IMR-90 (cell line): ENCODE measurements around the gene EXOG. TPM values are rescaled to one million over a fixed set of nuclear protein-coding genes. Genes with fewer than 3 reads are reported as not detected.

Experiments used
- ATAC-seq: fragments of 200-7000 bp; cut with Tn5 transposase; 2 replicates; pipeline ENCODE4 v1.9.1; 2020; ENCODE audit warnings: low read depth, mild to moderate bottlenecking, moderate library complexity
- BruUV-seq: library from RNA; stranded (reverse); fragments of 400-500 nt; replicated peaks from 2 replicates; lab custom pipeline; 2021; lab: Mats Ljungman, UMichigan
- CTCF ChIA-PET: fragments of 300-600 bp; formaldehyde crosslinking; extraction: SDS; loops from one replicate; lab custom pipeline; 2021; ENCODE audit warnings: antibody characterized with exemption; lab: Yijun Ruan, JAX
- POLR2A ChIA-PET: fragments of 300-600 bp; sonication (Branson Sonifier 250); formaldehyde crosslinking; loops from one replicate; lab custom pipeline; 2022; ENCODE audit warnings: antibody characterized with exemption; ENCODE audit not compliant: unreplicated experiment; lab: Charles Lee
- DNase-seq: peaks from one replicate; pipeline ENCODE4 v3.0.0; 2013
- H2AFZ ChIP-seq: replicated peaks from 2 replicates; pipeline ENCODE3; 2013; ENCODE audit warnings: low read length, mild to moderate bottlenecking; ENCODE audit not compliant: poor library complexity
- H2AK5ac ChIP-seq: 2 replicates; pipeline ENCODE4 v1.6.1; 2013; ENCODE audit warnings: low read depth, low read length, inconsistent platforms
- H2AK9ac ChIP-seq: replicated peaks from 2 replicates; pipeline ENCODE3; 2013; ENCODE audit warnings: mild to moderate bottlenecking, low read depth, low read length, moderate library complexity; ENCODE audit not compliant: poor library complexity
- H2BK120ac ChIP-seq: 2 replicates; pipeline ENCODE4 v1.6.1; 2013; ENCODE audit warnings: low read depth, low read length, inconsistent platforms
- H2BK15ac ChIP-seq: 3 replicates; pipeline ENCODE4 v1.6.1; 2013; ENCODE audit warnings: low read depth, low read length, inconsistent platforms
- H2BK20ac ChIP-seq: 2 replicates; pipeline ENCODE4 v1.6.1; 2013; ENCODE audit warnings: low read depth, mild to moderate bottlenecking, inconsistent platforms, low read length, moderate library complexity
- H2BK5ac ChIP-seq: 2 replicates; pipeline ENCODE4 v1.6.1; 2013; ENCODE audit warnings: mild to moderate bottlenecking, low read depth, low read length, inconsistent platforms; ENCODE audit not compliant: poor library complexity, severe bottlenecking
- H3K14ac ChIP-seq: replicated peaks from 2 replicates; pipeline ENCODE4 v1.6.1; 2013; ENCODE audit warnings: low read depth, low read length, inconsistent platforms
- H3K18ac ChIP-seq: 2 replicates; pipeline ENCODE4 v1.6.1; 2013; ENCODE audit warnings: low read depth, low read length, control low read depth
- H3K23ac ChIP-seq: 2 replicates; pipeline ENCODE4 v1.6.1; 2013; ENCODE audit warnings: low read depth, low read length, inconsistent platforms
- H3K27ac ChIP-seq: 2 replicates; pipeline ENCODE4 v1.5.1; 2013; ENCODE audit warnings: mild to moderate bottlenecking, control low read depth, low read length; ENCODE audit not compliant: insufficient read depth
- H3K27me3 ChIP-seq: 2 replicates; pipeline ENCODE4 v1.6.1; 2013; ENCODE audit warnings: low read length; ENCODE audit not compliant: control insufficient read depth, insufficient read depth
- H3K36me3 ChIP-seq: 2 replicates; pipeline ENCODE4 v1.6.1; 2013; ENCODE audit warnings: low read length, mixed read lengths; ENCODE audit not compliant: control insufficient read depth, insufficient read depth
- H3K4ac ChIP-seq: 2 replicates; pipeline ENCODE4 v1.6.1; 2013; ENCODE audit warnings: low read depth, low read length, inconsistent platforms
- H3K4me1 ChIP-seq: 2 replicates; pipeline ENCODE4 v1.6.1; 2013; ENCODE audit warnings: low read length, mixed read lengths; ENCODE audit not compliant: control insufficient read depth, insufficient read depth
- H3K4me2 ChIP-seq: 2 replicates; pipeline ENCODE4 v1.6.1; 2013; ENCODE audit warnings: low read depth, mild to moderate bottlenecking, control low read depth, low read length, moderate library complexity
- H3K4me3 ChIP-seq: 2 replicates; pipeline ENCODE4 v1.5.1; 2013; ENCODE audit warnings: low read depth, mild to moderate bottlenecking, control low read depth, low read length, moderate library complexity; ENCODE audit not compliant: insufficient read depth
- H3K56ac ChIP-seq: 2 replicates; pipeline ENCODE4 v1.6.1; 2013; ENCODE audit warnings: low read length, inconsistent platforms; ENCODE audit not compliant: insufficient read depth; ENCODE audit errors: extremely low read depth
- H3K79me1 ChIP-seq, 2 experiments: 2 replicates each; pipeline ENCODE4 v1.6.1; 2013; ENCODE audit warnings: low read length in 2 of 2, inconsistent platforms in 1 of 2, low read depth in 1 of 2
- H3K9ac ChIP-seq: 2 replicates; pipeline ENCODE4 v1.6.1; 2013; ENCODE audit warnings: low read depth, low read length, control low read depth
- H3K9me1 ChIP-seq: 2 replicates; pipeline ENCODE4 v1.6.1; 2013; ENCODE audit warnings: low read length, inconsistent platforms; ENCODE audit not compliant: insufficient read depth
- H3K9me3 ChIP-seq: 2 replicates; pipeline ENCODE4 v1.6.1; 2013; ENCODE audit warnings: low read length; ENCODE audit not compliant: control insufficient read depth, insufficient read depth
- H4K20me1 ChIP-seq: 2 replicates; pipeline ENCODE4 v1.6.1; 2013; ENCODE audit warnings: low read length, inconsistent platforms; ENCODE audit not compliant: insufficient read depth
- H4K5ac ChIP-seq: 2 replicates; pipeline ENCODE4 v1.6.1; 2013; ENCODE audit warnings: mild to moderate bottlenecking, low read depth, low read length, control low read depth
- H4K8ac ChIP-seq, 2 experiments: 2 replicates each; pipeline ENCODE4 v1.6.1; 2013; ENCODE audit warnings: low read depth in 2 of 2, low read length in 2 of 2, control low read depth in 1 of 2, inconsistent platforms in 1 of 2
- H4K91ac ChIP-seq: 2 replicates; pipeline ENCODE4 v1.6.1; 2013; ENCODE audit warnings: low read depth, low read length, inconsistent platforms; ENCODE audit not compliant: insufficient read depth
- CEBPB ChIP-seq: IDR thresholded peaks from 2 replicates; pipeline ENCODE4 v1.6.1; 2012; ENCODE audit warnings: low read depth, low read length, improper control_type of control experiment
- CHD1 ChIP-seq: IDR thresholded peaks from 2 replicates; pipeline ENCODE4 v1.6.1; 2012; ENCODE audit warnings: low read depth, low read length, improper control_type of control experiment
- CTCF ChIP-seq: conservative IDR thresholded peaks from 2 replicates; pipeline ENCODE4 v1.5.1; 2012; ENCODE audit warnings: mild to moderate bottlenecking, low read depth, low read length, improper control_type of control experiment
- FOS ChIP-seq: fragments of 150-350 bp; IDR thresholded peaks from 2 replicates; pipeline ENCODE4 v1.6.1; 2016; ENCODE audit warnings: low read depth, low read length
- MAFK ChIP-seq: IDR thresholded peaks from 2 replicates; pipeline ENCODE4 v1.6.1; 2012; ENCODE audit warnings: low read depth, low read length, improper control_type of control experiment
- MAZ ChIP-seq: IDR thresholded peaks from 2 replicates; pipeline ENCODE4 v1.6.1; 2012; ENCODE audit warnings: low read depth, mild to moderate bottlenecking, low read length, improper control_type of control experiment, moderate library complexity, borderline replicate concordance
- MXI1 ChIP-seq: IDR thresholded peaks from 2 replicates; pipeline ENCODE4 v1.6.1; 2012; ENCODE audit warnings: low read depth, mild to moderate bottlenecking, low read length, moderate library complexity, borderline replicate concordance
- RAD21 ChIP-seq: IDR thresholded peaks from 2 replicates; pipeline ENCODE4 v1.6.1; 2012; ENCODE audit warnings: low read length, improper control_type of control experiment
- RCOR1 ChIP-seq: IDR thresholded peaks from 2 replicates; pipeline ENCODE4 v1.6.1; 2012; ENCODE audit warnings: mild to moderate bottlenecking, low read length, improper control_type of control experiment; ENCODE audit not compliant: insufficient replicate concordance
- RFX5 ChIP-seq: IDR thresholded peaks from 2 replicates; pipeline ENCODE4 v1.8.0; 2012; ENCODE audit warnings: low read depth, mild to moderate bottlenecking, low read length, moderate library complexity
- USF2 ChIP-seq: fragments of 150-350 bp; IDR thresholded peaks from 2 replicates; pipeline ENCODE4 v1.6.1; 2017; ENCODE audit warnings: mild to moderate bottlenecking, antibody characterized with exemption, low read length, low read depth
- WGBS, 2 experiments: methylation state at CpG; one replicate each; pipeline versions ENCODE4 v1.1.5 to v1.1.7; 2013; ENCODE audit warnings: missing lambda C conversion rate in 2 of 2; ENCODE audit not compliant: insufficient read length in 1 of 2; ENCODE audit errors: extremely low coverage in 2 of 2; 5-methylcytosine and 5-hydroxymethylcytosine counted together
- dilution Hi-C: fragments of 300-500 bp; cut with HindIII; formaldehyde crosslinking; loops from one replicate; pipeline ENCODE4 v1.14.3; 2018; ENCODE audit warnings: low sequenced_read_pairs; ENCODE audit not compliant: unreplicated experiment
- in situ Hi-C: fragments of 300-500 bp; cut with MboI; formaldehyde crosslinking; loops from 3 replicates; pipeline ENCODE4 v1.14.3; 2019; ENCODE audit warnings: low sequenced_read_pairs, inconsistent platforms, mixed read lengths
- intact Hi-C: fragments of 100-400 bp; cut with micrococcal nuclease; formaldehyde crosslinking; loops from 2 replicates; pipeline ENCODE4 v1.10.0; 2022
- polyA plus RNA-seq, 3 experiments: library from polyadenylated mRNA; depleted of rRNA; stranded (reverse); fragments of >200 nt; gene quantifications; 2 replicates each; pipeline ENCODE4 v1.2.3, GENCODE V29; 2012; ENCODE audit warnings: low replicate concordance in 1 of 3
- total RNA-seq: library from RNA; depleted of rRNA; stranded (reverse); fragments of >200 nt; gene quantifications from 2 replicates; pipeline ENCODE4 v1.2.3, GENCODE V29; 2012

Gene EXOG
- total and polyA plus RNA-seq, 2 of the 4 experiments (the other 2 are of a cell fraction) = 10.2 to 15.0 TPM

- H3K36me3 ChIP-seq = peaks cover 11% of the 10 kb centered on the region
- dilution Hi-C loops (loop anchor here (25.0 kb wide), 1 partner anchor 115 kb away; no protein-coding TSS in a partner anchor), intact Hi-C loops (no loop called here), in situ Hi-C loops (no loop called here)
- H3K4me1 ChIP-seq = no peaks in the 10 kb centered on the region
- H3K79me1 ChIP-seq = peaks cover 4 to 14% of the 10 kb centered on the region in 2 experiments; a peak in 3 of 4 replicates
- 90% methylated on average over 11 of the region's 21 CpGs; no CpG with 5 or more reads in 1 of the 2 experiments for WGBS, 2 experiments
- no peak overlapping the region for H3K4ac ChIP-seq
- H3K9me3 ChIP-seq = no peaks in the 10 kb centered on the region
- POLR2A ChIA-PET = no interaction called here
- H3K4me2 ChIP-seq = no peak overlapping the region
- no peak overlapping the region for H3K9ac ChIP-seq
- no peaks in the 10 kb centered on the region; the same call in 1 of the 2 replicates for H3K9me1 ChIP-seq
- no TSS peak for BruUV-seq
- H4K5ac ChIP-seq = no peak overlapping the region
- H3K18ac ChIP-seq = no peak overlapping the region
- ATAC-seq (no peak), DNase-seq (no peak)
- H2BK120ac ChIP-seq = no peak overlapping the region
- H3K27me3 ChIP-seq = no peaks in the 10 kb centered on the region
- H4K20me1 ChIP-seq = peaks cover 14% of the 10 kb centered on the region
- H4K91ac ChIP-seq = no peak overlapping the region
- H3K23ac ChIP-seq = no peak overlapping the region
- H2AK5ac ChIP-seq = no peak overlapping the region
- CTCF ChIA-PET = no interaction called here
- no peak overlapping the region for H2BK5ac ChIP-seq
- H2AK9ac ChIP-seq = no peak overlapping the region
- no peak overlapping the region for H3K4me3 ChIP-seq
- no peak overlapping the region for H3K27ac ChIP-seq
- no peak overlapping the region for H4K8ac ChIP-seq
- no peak overlapping the region for H2BK20ac ChIP-seq
- no peak overlapping the region for H2AFZ ChIP-seq
- TF ChIP-seq RAD21 (no peak), RFX5 (no peak), CTCF (no peak), FOS (no peak), CHD1 (no peak), MAFK (no peak), MAZ (no peak), CEBPB (no peak), RCOR1 (no peak), MXI1 (no peak), USF2 (no peak)
- H3K14ac ChIP-seq = no peak overlapping the region
- H3K56ac ChIP-seq = no peak overlapping the region
- H2BK15ac ChIP-seq = no peak overlapping the region
Measured at GRCh38 chr3:38477057-38477820, 18.9 kb upstream of the EXOG start.
